ENCODE results near the gene RBM18. TPM values are rescaled to one million over a fixed set of nuclear protein-coding genes. Genes with fewer than 3 reads are reported as not detected.

Gene RBM18, protein sequence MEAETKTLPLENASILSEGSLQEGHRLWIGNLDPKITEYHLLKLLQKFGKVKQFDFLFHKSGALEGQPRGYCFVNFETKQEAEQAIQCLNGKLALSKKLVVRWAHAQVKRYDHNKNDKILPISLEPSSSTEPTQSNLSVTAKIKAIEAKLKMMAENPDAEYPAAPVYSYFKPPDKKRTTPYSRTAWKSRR
- 10 to 100 TPM; 22.3 to 28.6 TPM for total RNA-seq

DNA sequence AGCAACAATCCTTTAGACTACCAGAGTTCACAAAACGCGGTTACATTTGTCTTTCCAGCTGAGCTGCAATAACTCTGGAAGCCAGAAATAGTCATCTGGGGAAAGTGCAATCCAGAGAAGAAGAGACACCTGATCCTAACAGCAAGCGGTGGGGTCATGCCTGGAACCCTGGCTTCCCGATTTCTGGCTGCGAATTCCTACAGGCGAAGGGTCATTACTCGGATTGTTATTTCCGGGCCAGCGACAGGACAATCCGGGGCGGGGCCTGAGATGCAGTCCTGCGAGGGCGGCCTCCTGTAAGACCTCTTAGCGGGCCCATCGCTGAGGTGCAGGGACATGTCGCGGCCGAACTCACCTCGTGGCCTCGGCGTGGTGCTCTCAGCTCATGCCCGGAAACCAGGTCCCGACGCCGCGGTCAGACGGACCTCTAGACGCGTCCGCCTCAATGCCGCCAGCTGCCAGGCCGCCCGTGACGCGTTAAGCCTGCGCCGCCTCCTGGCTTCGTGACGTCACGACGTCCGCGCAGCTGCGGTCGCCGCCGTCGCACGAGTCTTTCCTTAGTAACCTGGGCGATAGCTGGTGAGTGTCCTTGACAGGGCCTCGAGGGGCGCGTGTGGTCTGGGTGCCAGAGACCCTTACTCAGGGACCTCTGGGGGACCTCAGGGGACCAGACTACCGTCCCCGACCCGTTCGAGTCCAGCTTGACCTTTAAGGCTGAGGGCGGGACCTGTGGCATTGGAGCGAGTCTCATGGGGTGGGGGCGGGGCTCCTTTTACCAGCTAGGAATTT is at the start of gene RBM18, which contains the start of gene MRRF:
Gene RBM18, minus strand, starts transcription at position 481 of the 789 bp plus-strand sequence. CDS start 3,348 bp downstream, outside the sequence.
Gene MRRF, plus strand, starts transcription at position 523 of the 789 bp plus-strand sequence. CDS start 6,010 bp downstream, outside the sequence.
- DNase-seq (peak; percentile 93), ATAC-seq (peak; percentile 83)
- Mint-ChIP-seq H3K9me3 (ENCODE audit: low read depth) (no peaks in the 10 kb centered on the region), H3K4me3 (peak within 1 kb of the TSS; percentile 98), H3K36me3 (ENCODE audit: low read depth) (peaks cover 29% of the 10 kb centered on the region), H3K27me3 (no peaks in the 10 kb centered on the region), H3K27ac (peak within 1 kb of the TSS; percentile 99), H3K4me1 (peaks cover 44% of the 10 kb centered on the region)
- intact Hi-C loops (cut with DNase I, micrococcal nuclease) = loop anchor here (1.0 to 10.0 kb wide), 8 partner anchors 50 to 960 kb away; partner anchors contain the start of genes MORN5 (in 2 of the 2), NDUFA8 (in 2 of the 2), PDCL (in 1 of the 2) and RABGAP1 (in 1 of the 2)
- CTCF ChIA-PET = interaction anchor here (0.7 to 1.8 kb wide), 8 partner anchors 36 to 1326 kb away, joined by 3 to 9 read pairs (median 4); partner anchors contain the start of gene LHX6
- POLR2A ChIA-PET = interaction anchor here (1.2 kb wide), 1 partner anchor 641 kb away, joined by 3 read pairs; the partner anchor contains the start of gene RC3H2

DNA sequence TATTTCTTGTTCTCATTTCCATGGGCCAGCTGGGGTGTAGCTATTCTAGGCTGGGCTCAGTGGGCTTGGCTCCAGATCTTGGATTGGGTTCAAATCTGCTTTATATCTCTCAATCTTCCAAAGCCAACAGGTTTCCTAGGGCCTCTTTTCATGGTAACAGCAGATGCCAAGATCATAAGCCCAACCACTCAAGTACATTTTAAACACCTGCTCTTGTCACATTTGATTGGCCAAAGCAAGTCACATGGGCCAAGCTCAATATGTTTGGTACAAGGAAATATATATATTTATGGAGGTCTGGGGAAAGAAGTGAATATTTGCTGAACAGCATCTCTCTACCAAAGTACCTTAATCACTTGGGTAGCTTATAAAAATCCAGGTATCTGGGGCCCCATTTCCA is 49.5 kb upstream of the RBM18 start:
- CTCF ChIA-PET = interaction anchor here (0.7 to 0.9 kb wide), 2 partner anchors 191 to 1649 kb away, joined by 3 read pairs; no protein-coding TSS in a partner anchor
- no peaks in the 10 kb centered on the region for H3K27me3 Mint-ChIP-seq
- intact Hi-C loops (cut with DNase I, micrococcal nuclease) = no loop called here
- DNase-seq (no peak), ATAC-seq (no peak)
- POLR2A ChIA-PET = interaction anchor here (0.6 kb wide), 1 partner anchor 1698 kb away, joined by 3 read pairs; no protein-coding TSS in a partner anchor
- no peak overlapping the region for H3K27ac Mint-ChIP-seq
- H3K36me3 Mint-ChIP-seq (ENCODE audit: low read depth) = peaks cover 38% of the 10 kb centered on the region
- H3K4me1 Mint-ChIP-seq = no peaks in the 10 kb centered on the region
- no peak overlapping the region for H3K4me3 Mint-ChIP-seq
- no peaks in the 10 kb centered on the region for H3K9me3 Mint-ChIP-seq (ENCODE audit: low read depth)

DNA sequence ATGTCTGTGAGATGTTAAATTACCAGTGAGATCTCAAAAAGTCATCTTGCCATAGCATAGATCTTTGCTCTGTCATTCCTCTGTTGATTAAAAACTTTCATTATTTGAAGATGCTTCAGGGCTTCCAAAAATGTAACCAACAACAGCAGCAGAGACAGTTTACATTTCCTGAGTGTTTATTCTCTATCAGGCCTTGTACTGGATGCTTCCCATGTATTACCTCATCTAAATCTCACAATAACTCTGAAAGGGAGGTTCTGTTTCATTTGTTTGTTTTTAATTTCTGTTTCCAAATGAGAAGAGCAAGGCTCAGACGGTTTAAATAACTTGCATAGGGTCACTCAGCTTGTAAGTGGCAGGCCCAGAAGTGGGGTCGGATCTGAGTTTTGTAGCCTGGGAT is 45.2 kb upstream of the RBM18 start:
- H3K36me3 Mint-ChIP-seq (ENCODE audit: low read depth) = peaks cover 54% of the 10 kb centered on the region
- H3K27ac Mint-ChIP-seq = no peak overlapping the region
- ATAC-seq (no peak), DNase-seq (no peak)
- no peaks in the 10 kb centered on the region for H3K9me3 Mint-ChIP-seq (ENCODE audit: low read depth)
- no peak overlapping the region for H3K4me3 Mint-ChIP-seq
- POLR2A ChIA-PET = no interaction called here
- no peaks in the 10 kb centered on the region for H3K27me3 Mint-ChIP-seq
- intact Hi-C loops (cut with DNase I, micrococcal nuclease) = no loop called here
- H3K4me1 Mint-ChIP-seq = no peaks in the 10 kb centered on the region
- CTCF ChIA-PET = interaction anchor here (0.6 to 0.7 kb wide), 2 partner anchors 40 to 211 kb away, joined by 3 to 5 read pairs; no protein-coding TSS in a partner anchor

DNA sequence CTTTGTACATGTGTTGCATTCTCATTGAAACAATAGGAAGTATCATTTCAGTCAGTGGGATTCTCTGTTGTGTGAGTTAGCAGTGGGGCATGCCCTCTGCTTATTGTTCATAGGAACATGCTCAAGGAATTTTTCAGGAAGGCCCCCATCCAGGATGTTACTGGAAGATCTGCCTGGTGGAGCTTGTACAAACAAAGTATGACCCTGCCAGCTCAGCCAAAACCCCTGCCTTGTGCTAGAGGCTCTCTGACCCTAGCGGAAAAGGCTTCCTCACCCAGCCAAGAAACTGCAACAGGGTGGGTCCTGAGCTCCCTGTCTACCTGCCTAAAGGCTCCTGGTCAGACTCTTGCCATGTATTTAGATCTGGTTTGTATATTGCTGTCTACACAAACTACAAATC is 43.3 kb upstream of the RBM18 start:
- Mint-ChIP-seq H3K36me3 (ENCODE audit: low read depth) (peaks cover 47% of the 10 kb centered on the region), H3K9me3 (ENCODE audit: low read depth) (no peaks in the 10 kb centered on the region), H3K27me3 (no peaks in the 10 kb centered on the region), H3K4me3 (no peak overlapping the region), H3K4me1 (no peaks in the 10 kb centered on the region), H3K27ac (no peak overlapping the region)
- DNase-seq (no peak), ATAC-seq (no peak)
- CTCF ChIA-PET = no interaction called here
- POLR2A ChIA-PET = no interaction called here
- intact Hi-C loops (cut with DNase I, micrococcal nuclease) = no loop called here

DNA sequence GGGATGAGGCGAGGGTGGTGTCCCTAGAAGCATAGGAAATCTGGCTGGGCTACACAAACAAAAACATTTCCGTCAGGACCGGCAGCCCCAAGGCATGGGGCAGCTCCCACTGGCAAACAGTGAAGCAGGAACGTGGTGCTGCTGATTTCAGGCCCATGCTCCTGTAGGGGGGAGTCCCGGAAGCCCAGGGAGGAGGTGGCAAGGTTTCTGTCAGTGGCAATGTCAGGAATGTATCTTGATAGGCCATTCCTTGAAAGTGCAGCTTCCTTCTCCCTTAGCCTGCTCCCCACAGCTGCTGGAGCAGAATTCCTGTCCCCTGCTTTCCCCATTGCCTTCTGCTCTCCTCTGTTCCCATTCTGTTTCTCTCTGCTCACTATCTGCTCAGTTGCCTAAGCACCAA is 42.4 kb upstream of the RBM18 start:
- no peaks in the 10 kb centered on the region for H3K4me1 Mint-ChIP-seq
- H3K27ac Mint-ChIP-seq = no peak overlapping the region
- DNase-seq = no peak
- no peak for ATAC-seq
- CTCF ChIA-PET = interaction anchor here (1.2 kb wide), 1 partner anchor 29 kb away, joined by 3 read pairs; no protein-coding TSS in a partner anchor
- POLR2A ChIA-PET = no interaction called here
- H3K36me3 Mint-ChIP-seq (ENCODE audit: low read depth) = peaks cover 49% of the 10 kb centered on the region
- no peaks in the 10 kb centered on the region for H3K27me3 Mint-ChIP-seq
- no peaks in the 10 kb centered on the region for H3K9me3 Mint-ChIP-seq (ENCODE audit: low read depth)
- no peak overlapping the region for H3K4me3 Mint-ChIP-seq
- intact Hi-C loops (cut with DNase I, micrococcal nuclease) = no loop called here

DNA sequence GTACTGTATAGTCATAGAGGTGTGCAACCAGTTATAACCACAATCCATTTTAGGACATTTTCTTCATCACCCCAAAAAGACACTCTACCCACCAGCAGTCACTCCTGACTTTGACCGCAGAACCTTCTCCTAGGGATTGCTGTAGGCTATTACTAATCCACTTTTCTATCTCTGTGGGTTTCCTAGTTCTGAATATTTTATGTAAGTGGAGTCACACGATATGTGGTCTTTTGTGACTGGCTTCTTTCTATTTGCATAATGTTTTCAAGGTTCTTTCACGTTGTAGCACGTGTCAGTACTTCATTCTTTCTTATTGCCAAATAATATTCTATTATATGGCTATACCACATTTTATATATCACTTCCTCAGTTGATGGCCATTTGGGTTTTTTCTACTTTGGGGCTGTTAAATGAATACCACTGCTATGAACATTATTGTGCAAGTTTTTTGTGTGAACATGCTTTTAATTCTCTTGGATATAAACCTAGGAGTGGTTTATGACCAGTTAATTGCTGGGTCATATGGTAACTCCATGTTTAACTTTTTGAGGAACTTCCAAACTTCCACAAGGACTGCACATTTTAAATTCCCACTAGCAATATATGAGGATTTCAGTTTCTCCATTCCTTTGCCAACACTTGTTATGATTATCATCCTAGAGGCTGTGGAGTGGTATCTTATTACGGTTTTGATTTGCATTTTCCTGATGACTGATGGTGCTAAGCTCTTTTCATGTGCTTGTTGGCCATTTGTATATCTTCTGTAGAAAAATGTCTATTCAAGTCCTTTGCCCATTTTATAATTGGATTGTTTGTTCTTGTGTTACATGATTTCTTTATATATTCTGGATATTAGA is 37.8 kb upstream of the RBM18 start:
- ChIA-PET CTCF (interaction anchor here (1.5 kb wide), 1 partner anchor 13 kb away, joined by 3 read pairs; no protein-coding TSS in a partner anchor), POLR2A (no interaction called here)
- DNase-seq = no peak
- H3K27me3 Mint-ChIP-seq = no peaks in the 10 kb centered on the region
- no peak overlapping the region for H3K4me3 Mint-ChIP-seq
- peaks cover 55% of the 10 kb centered on the region for H3K36me3 Mint-ChIP-seq (ENCODE audit: low read depth)
- H3K27ac Mint-ChIP-seq = no peak overlapping the region
- no peaks in the 10 kb centered on the region for H3K4me1 Mint-ChIP-seq
- no peak for ATAC-seq
- intact Hi-C loops (cut with DNase I, micrococcal nuclease) = no loop called here
- no peaks in the 10 kb centered on the region for H3K9me3 Mint-ChIP-seq (ENCODE audit: low read depth)

DNA sequence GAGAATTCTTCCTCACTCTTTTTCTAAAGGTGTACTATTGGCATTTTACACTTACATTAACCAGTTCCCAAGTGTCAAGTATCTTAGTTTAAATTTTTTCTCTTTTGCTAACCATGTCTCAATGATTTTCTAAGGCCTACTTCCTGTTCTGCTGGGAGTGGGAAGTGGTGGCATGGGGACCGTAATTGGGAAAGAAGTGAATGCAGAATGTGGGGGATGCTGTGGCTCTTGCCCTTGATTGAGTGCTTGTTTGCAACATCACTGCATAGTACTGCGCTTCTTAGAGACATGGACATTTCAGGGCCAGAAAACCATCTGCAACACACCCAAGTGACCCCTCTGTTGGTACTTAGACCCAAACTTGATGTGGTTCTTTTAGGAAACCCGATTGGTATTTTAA is 32.9 kb upstream of the RBM18 start:
- H3K27ac Mint-ChIP-seq = no peak overlapping the region
- H3K27me3 Mint-ChIP-seq = no peaks in the 10 kb centered on the region
- ATAC-seq = no peak
- DNase-seq = no peak
- no peaks in the 10 kb centered on the region for H3K4me1 Mint-ChIP-seq
- ChIA-PET POLR2A (no interaction called here), CTCF (no interaction called here)
- H3K9me3 Mint-ChIP-seq (ENCODE audit: low read depth) = no peaks in the 10 kb centered on the region
- intact Hi-C loops (cut with DNase I, micrococcal nuclease) = no loop called here
- no peak overlapping the region for H3K4me3 Mint-ChIP-seq
- H3K36me3 Mint-ChIP-seq (ENCODE audit: low read depth) = peaks cover 68% of the 10 kb centered on the region

DNA sequence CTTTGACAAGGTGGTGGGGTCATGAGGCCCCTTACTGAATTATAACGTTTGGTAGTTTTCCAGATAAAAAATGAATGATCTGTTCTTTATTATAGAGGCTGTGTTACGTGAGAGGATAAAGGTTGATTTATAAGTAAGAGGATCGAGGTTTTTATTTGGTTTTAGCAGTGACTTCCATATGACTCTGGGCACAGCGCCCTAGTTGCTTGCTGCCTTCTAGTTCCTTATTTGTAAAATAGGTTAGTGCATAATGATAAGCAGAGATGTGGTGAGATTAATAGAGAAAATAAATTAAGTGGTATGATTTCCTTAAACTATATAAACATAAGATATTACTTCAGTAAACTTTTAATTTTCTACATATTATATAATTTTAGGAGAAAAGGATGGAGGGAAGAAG is 29.9 kb upstream of the RBM18 start:
- H3K27me3 Mint-ChIP-seq = no peaks in the 10 kb centered on the region
- ChIA-PET CTCF (no interaction called here), POLR2A (no interaction called here)
- H3K9me3 Mint-ChIP-seq (ENCODE audit: low read depth) = no peaks in the 10 kb centered on the region
- intact Hi-C loops (cut with DNase I, micrococcal nuclease) = no loop called here
- H3K27ac Mint-ChIP-seq = no peak overlapping the region
- H3K4me1 Mint-ChIP-seq = no peaks in the 10 kb centered on the region
- ATAC-seq (no peak), DNase-seq (no peak)
- peaks cover 72% of the 10 kb centered on the region for H3K36me3 Mint-ChIP-seq (ENCODE audit: low read depth)
- no peak overlapping the region for H3K4me3 Mint-ChIP-seq

DNA sequence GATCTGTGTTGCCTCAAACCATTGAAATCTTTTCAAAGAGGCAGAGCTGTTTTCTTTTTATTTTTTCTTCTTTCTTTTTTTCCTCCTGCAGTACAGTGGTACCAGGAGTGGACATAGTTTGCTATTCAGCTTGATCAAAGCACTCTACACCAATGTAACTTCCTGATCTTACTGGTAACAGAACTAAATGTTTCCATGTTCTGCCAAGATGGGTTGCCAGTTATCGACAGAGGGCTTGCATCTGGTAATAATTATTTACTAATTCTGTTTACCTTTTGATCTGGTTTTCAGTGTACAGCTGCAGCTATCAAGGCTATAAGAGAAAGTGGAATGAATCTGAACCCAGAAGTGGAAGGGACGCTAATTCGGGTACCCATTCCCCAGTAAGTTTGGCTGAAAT is 26.8 kb upstream of the RBM18 start:
- peaks cover 73% of the 10 kb centered on the region for H3K36me3 Mint-ChIP-seq (ENCODE audit: low read depth)
- no peaks in the 10 kb centered on the region for H3K27me3 Mint-ChIP-seq
- peaks cover 3% of the 10 kb centered on the region for H3K4me1 Mint-ChIP-seq
- CTCF ChIA-PET = no interaction called here
- H3K4me3 Mint-ChIP-seq = no peak overlapping the region
- H3K27ac Mint-ChIP-seq = no peak overlapping the region
- ATAC-seq (no peak), DNase-seq (no peak)
- intact Hi-C loops (cut with DNase I, micrococcal nuclease) = no loop called here
- H3K9me3 Mint-ChIP-seq (ENCODE audit: low read depth) = no peaks in the 10 kb centered on the region
- POLR2A ChIA-PET = no interaction called here

DNA sequence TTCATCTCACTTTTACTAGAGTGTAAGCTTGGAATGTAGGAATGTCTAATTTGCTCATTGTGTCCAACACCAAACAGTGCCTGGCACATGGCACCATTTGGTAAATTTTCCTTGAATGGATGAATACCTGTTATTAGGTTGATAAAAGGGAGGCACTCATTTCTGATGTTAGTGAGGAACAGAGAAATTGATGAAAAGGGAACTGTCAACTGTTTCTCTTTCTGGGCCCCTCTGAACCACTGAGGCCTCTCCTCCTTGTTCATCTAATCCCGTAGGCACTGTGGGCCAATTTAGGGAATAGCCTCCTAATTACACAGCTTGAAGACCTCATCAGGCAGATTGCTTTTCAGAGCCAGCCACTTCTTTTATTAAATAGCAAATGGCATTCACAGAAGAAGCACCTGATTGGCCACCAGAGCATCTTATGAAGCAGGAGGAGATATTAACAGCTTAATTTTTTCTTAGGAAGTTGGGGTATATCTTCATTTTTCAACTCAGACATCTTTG is 22.6 kb upstream of the RBM18 start:
- no peak overlapping the region for H3K4me3 Mint-ChIP-seq
- no peaks in the 10 kb centered on the region for H3K27me3 Mint-ChIP-seq
- POLR2A ChIA-PET = no interaction called here
- H3K27ac Mint-ChIP-seq = no peak overlapping the region
- H3K4me1 Mint-ChIP-seq = peaks cover 3% of the 10 kb centered on the region
- CTCF ChIA-PET = interaction anchor here (1.0 kb wide), 1 partner anchor 189 kb away, joined by 3 read pairs; no protein-coding TSS in a partner anchor
- DNase-seq (no peak), ATAC-seq (no peak)
- intact Hi-C loops (cut with DNase I, micrococcal nuclease) = no loop called here
- no peaks in the 10 kb centered on the region for H3K9me3 Mint-ChIP-seq (ENCODE audit: low read depth)
- peaks cover 63% of the 10 kb centered on the region for H3K36me3 Mint-ChIP-seq (ENCODE audit: low read depth)

DNA sequence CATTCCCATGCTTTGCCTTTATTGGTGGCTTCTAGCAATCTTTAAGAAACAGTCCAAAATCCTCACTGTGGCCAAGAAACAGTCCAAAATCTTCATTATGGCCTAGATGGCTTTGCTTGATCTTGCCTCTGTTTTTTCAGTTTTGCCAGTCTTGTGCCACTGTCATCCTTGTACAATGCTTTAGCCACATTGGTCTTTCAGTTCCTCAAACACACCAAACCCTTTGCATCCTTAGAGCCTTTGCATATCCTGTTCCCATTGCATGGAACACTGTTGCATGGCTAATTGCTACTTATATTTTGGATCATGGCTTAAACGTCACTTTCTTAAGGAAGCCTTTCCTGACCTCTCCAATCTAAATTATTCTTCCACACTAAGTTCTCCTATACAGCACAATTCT is 22.1 kb upstream of the RBM18 start:
- no peaks in the 10 kb centered on the region for H3K27me3 Mint-ChIP-seq
- H3K4me1 Mint-ChIP-seq = peaks cover 3% of the 10 kb centered on the region
- ATAC-seq (no peak), DNase-seq (no peak)
- no peak overlapping the region for H3K27ac Mint-ChIP-seq
- CTCF ChIA-PET = interaction anchor here (1.0 kb wide), 1 partner anchor 188 kb away, joined by 3 read pairs; no protein-coding TSS in a partner anchor
- no peaks in the 10 kb centered on the region for H3K9me3 Mint-ChIP-seq (ENCODE audit: low read depth)
- intact Hi-C loops (cut with DNase I, micrococcal nuclease) = no loop called here
- H3K4me3 Mint-ChIP-seq = no peak overlapping the region
- POLR2A ChIA-PET = no interaction called here
- H3K36me3 Mint-ChIP-seq (ENCODE audit: low read depth) = peaks cover 59% of the 10 kb centered on the region

All from activated CD4-positive, alpha-beta T cell treated with anti-CD3 and anti-CD28 coated beads for 36 hours (primary cell).